Measurements from ENCODE around the gene SALL2. TPM values are rescaled to one million over a fixed set of nuclear protein-coding genes. Genes with fewer than 3 reads are reported as not detected.

Gene SALL2
- total RNA-seq, 1 experiment from 2014 or later = 157 TPM

- no TSS peak for BruUV-seq (replicated peaks)
- no peak overlapping the region for H3K4me3 ChIP-seq (ENCODE audit: low read depth, low read length, poor library complexity, severe bottlenecking)
- H3K27ac ChIP-seq (ENCODE audit: low read depth, low read length, poor library complexity, severe bottlenecking) = no peak overlapping the region
- no peaks in the 10 kb centered on the region for H3K9me3 ChIP-seq (ENCODE audit: low read depth, low read length, poor library complexity, severe bottlenecking)
- ChIA-PET CTCF (interaction anchor here (0.7 kb wide), 1 partner anchor 55 kb away, joined by 5 read pairs; no protein-coding TSS in a partner anchor), POLR2A (ENCODE audit: low non-redundant PET) (interaction anchor here (0.6 to 0.7 kb wide), 4 partner anchors 9 to 218 kb away, joined by 3 to 15 read pairs (median 6); partner anchors contain the start of gene METTL3)
- H3K4me1 ChIP-seq (ENCODE audit: insufficient read depth, low read length, poor library complexity, severe bottlenecking) = no peaks in the 10 kb centered on the region
- TF ChIP-seq EZH2 (IDR thresholded peaks at IDR 0.05; ENCODE audit: borderline replicate concordance, low read depth, low read length, poor library complexity, severe bottlenecking) = no peak
- no peak for TF ChIP-seq CTCF (conservative IDR thresholded peaks at IDR 0.05; ENCODE audit: low read depth, low read length)
- intact Hi-C loops (cut with micrococcal nuclease; ENCODE audit: unreplicated experiment) = no loop called here
- peaks cover 76% of the 10 kb centered on the region for H3K36me3 ChIP-seq (ENCODE audit: insufficient read depth, low read length, poor library complexity, severe bottlenecking)
- DNase-seq (ENCODE audit: low spot score) = no peak
- H3K27me3 ChIP-seq (replicated peaks; ENCODE audit: insufficient read depth, low read depth, low read length, poor library complexity) = no peaks in the 10 kb centered on the region
These were observed 24.6 kb downstream of the SALL2 start for GRCh38 chr14:21501568-21501967.

- TF ChIP-seq EZH2 (IDR thresholded peaks at IDR 0.05; ENCODE audit: borderline replicate concordance, low read depth, low read length, poor library complexity, severe bottlenecking) (no peak), CTCF (conservative IDR thresholded peaks at IDR 0.05; ENCODE audit: low read depth, low read length) (peak; percentile 74)
- H3K27me3 ChIP-seq (replicated peaks; ENCODE audit: insufficient read depth, low read depth, low read length, poor library complexity) = no peaks in the 10 kb centered on the region
- intact Hi-C loops (cut with micrococcal nuclease; ENCODE audit: unreplicated experiment) = loop anchor here (1.0 kb wide), 1 partner anchor 58 kb away; no protein-coding TSS in a partner anchor
- no TSS peak for BruUV-seq (replicated peaks)
- H3K4me1 ChIP-seq (ENCODE audit: insufficient read depth, low read length, poor library complexity, severe bottlenecking) = no peaks in the 10 kb centered on the region
- peaks cover 95% of the 10 kb centered on the region for H3K36me3 ChIP-seq (ENCODE audit: insufficient read depth, low read length, poor library complexity, severe bottlenecking)
- H3K27ac ChIP-seq (ENCODE audit: low read depth, low read length, poor library complexity, severe bottlenecking) = no peak overlapping the region
- H3K9me3 ChIP-seq (ENCODE audit: low read depth, low read length, poor library complexity, severe bottlenecking) = no peaks in the 10 kb centered on the region
- peak; percentile 85 for DNase-seq (ENCODE audit: low spot score)
- ChIA-PET POLR2A (ENCODE audit: low non-redundant PET) (interaction anchor here (0.6 kb wide), 1 partner anchor 82 kb away, joined by 3 read pairs; no protein-coding TSS in a partner anchor), CTCF (interaction anchor here (0.5 to 1.7 kb wide), 9 partner anchors 12 to 1019 kb away, joined by 3 to 34 read pairs (median 4); partner anchors contain the start of genes METTL3 and SALL2)
- no peak overlapping the region for H3K4me3 ChIP-seq (ENCODE audit: low read depth, low read length, poor library complexity, severe bottlenecking)
These were observed 27.3 kb downstream of the SALL2 start for GRCh38 chr14:21498540-21499526.

- H3K4me1 ChIP-seq (ENCODE audit: insufficient read depth, low read length, poor library complexity, severe bottlenecking) = no peaks in the 10 kb centered on the region
- no peak overlapping the region for H3K27ac ChIP-seq (ENCODE audit: low read depth, low read length, poor library complexity, severe bottlenecking)
- H3K4me3 ChIP-seq (ENCODE audit: low read depth, low read length, poor library complexity, severe bottlenecking) = no peak overlapping the region
- intact Hi-C loops (cut with micrococcal nuclease; ENCODE audit: unreplicated experiment) = no loop called here
- TF ChIP-seq EZH2 (IDR thresholded peaks at IDR 0.05; ENCODE audit: borderline replicate concordance, low read depth, low read length, poor library complexity, severe bottlenecking) = no peak
- TF ChIP-seq CTCF (conservative IDR thresholded peaks at IDR 0.05; ENCODE audit: low read depth, low read length) = no peak
- DNase-seq (ENCODE audit: low spot score) = no peak
- H3K9me3 ChIP-seq (ENCODE audit: low read depth, low read length, poor library complexity, severe bottlenecking) = no peaks in the 10 kb centered on the region
- ChIA-PET CTCF (no interaction called here), POLR2A (ENCODE audit: low non-redundant PET) (no interaction called here)
- H3K27me3 ChIP-seq (replicated peaks; ENCODE audit: insufficient read depth, low read depth, low read length, poor library complexity) = no peaks in the 10 kb centered on the region
- peaks cover 87% of the 10 kb centered on the region for H3K36me3 ChIP-seq (ENCODE audit: insufficient read depth, low read length, poor library complexity, severe bottlenecking)
- BruUV-seq (replicated peaks) = no TSS peak
These were observed 29.7 kb downstream of the SALL2 start for GRCh38 chr14:21496453-21496852.
